H54 (cell line): Measurements from ENCODE around the gene DCDC1.

Experiments used
- DNase-seq: peaks from one replicate; pipeline ENCODE4 v3.0.0; 2011; ENCODE audit warnings: low spot score, mixed read lengths; ENCODE audit not compliant: insufficient read length
- FAIRE-seq: peaks from 3 replicates; lab custom pipeline; 2011; peaks lifted over from hg19 to GRCh38; lab: Jason Lieb, UNC
- POLR2A ChIP-seq: IDR thresholded peaks from 2 replicates; pipeline ENCODE4 v1.6.1; 2011; ENCODE audit warnings: low read depth, mild to moderate bottlenecking, low read length

DCDC1 gene

GRCh38 chr11:30814737-30815136, 554.8 kb downstream of the DCDC1 start:
- DNase-seq (no peak), FAIRE-seq (no peak)
- TF ChIP-seq POLR2A, result no peak
